IMR-90 (cell line): ENCODE measurements around the gene BAZ2B. TPM values are rescaled to one million over a fixed set of nuclear protein-coding genes. Genes with fewer than 3 reads are reported as not detected.

Source experiments
- ATAC-seq: fragments of 200-7000 bp; cut with Tn5 transposase; 2 replicates; pipeline ENCODE4 v1.9.1; 2020; ENCODE audit warnings: low read depth, mild to moderate bottlenecking, moderate library complexity
- BruUV-seq: library from RNA; stranded (reverse); fragments of 400-500 nt; replicated peaks from 2 replicates; lab custom pipeline; 2021; lab: Mats Ljungman, UMichigan
- CTCF ChIA-PET: fragments of 300-600 bp; formaldehyde crosslinking; extraction: SDS; loops from one replicate; lab custom pipeline; 2021; ENCODE audit warnings: antibody characterized with exemption; lab: Yijun Ruan, JAX
- POLR2A ChIA-PET: fragments of 300-600 bp; sonication (Branson Sonifier 250); formaldehyde crosslinking; loops from one replicate; lab custom pipeline; 2022; ENCODE audit warnings: antibody characterized with exemption; ENCODE audit not compliant: unreplicated experiment; lab: Charles Lee
- DNase-seq: peaks from one replicate; pipeline ENCODE4 v3.0.0; 2013
- H2AFZ ChIP-seq: replicated peaks from 2 replicates; pipeline ENCODE3; 2013; ENCODE audit warnings: low read length, mild to moderate bottlenecking; ENCODE audit not compliant: poor library complexity
- H2AK5ac ChIP-seq: 2 replicates; pipeline ENCODE4 v1.6.1; 2013; ENCODE audit warnings: low read depth, low read length, inconsistent platforms
- H2AK9ac ChIP-seq: replicated peaks from 2 replicates; pipeline ENCODE3; 2013; ENCODE audit warnings: mild to moderate bottlenecking, low read depth, low read length, moderate library complexity; ENCODE audit not compliant: poor library complexity
- H2BK120ac ChIP-seq: 2 replicates; pipeline ENCODE4 v1.6.1; 2013; ENCODE audit warnings: low read depth, low read length, inconsistent platforms
- H2BK15ac ChIP-seq: 3 replicates; pipeline ENCODE4 v1.6.1; 2013; ENCODE audit warnings: low read depth, low read length, inconsistent platforms
- H2BK20ac ChIP-seq: 2 replicates; pipeline ENCODE4 v1.6.1; 2013; ENCODE audit warnings: low read depth, mild to moderate bottlenecking, inconsistent platforms, low read length, moderate library complexity
- H2BK5ac ChIP-seq: 2 replicates; pipeline ENCODE4 v1.6.1; 2013; ENCODE audit warnings: mild to moderate bottlenecking, low read depth, low read length, inconsistent platforms; ENCODE audit not compliant: poor library complexity, severe bottlenecking
- H3K14ac ChIP-seq: replicated peaks from 2 replicates; pipeline ENCODE4 v1.6.1; 2013; ENCODE audit warnings: low read depth, low read length, inconsistent platforms
- H3K18ac ChIP-seq: 2 replicates; pipeline ENCODE4 v1.6.1; 2013; ENCODE audit warnings: low read depth, low read length, control low read depth
- H3K23ac ChIP-seq: 2 replicates; pipeline ENCODE4 v1.6.1; 2013; ENCODE audit warnings: low read depth, low read length, inconsistent platforms
- H3K27ac ChIP-seq: 2 replicates; pipeline ENCODE4 v1.5.1; 2013; ENCODE audit warnings: mild to moderate bottlenecking, control low read depth, low read length; ENCODE audit not compliant: insufficient read depth
- H3K27me3 ChIP-seq: 2 replicates; pipeline ENCODE4 v1.6.1; 2013; ENCODE audit warnings: low read length; ENCODE audit not compliant: control insufficient read depth, insufficient read depth
- H3K36me3 ChIP-seq: 2 replicates; pipeline ENCODE4 v1.6.1; 2013; ENCODE audit warnings: low read length, mixed read lengths; ENCODE audit not compliant: control insufficient read depth, insufficient read depth
- H3K4ac ChIP-seq: 2 replicates; pipeline ENCODE4 v1.6.1; 2013; ENCODE audit warnings: low read depth, low read length, inconsistent platforms
- H3K4me1 ChIP-seq: 2 replicates; pipeline ENCODE4 v1.6.1; 2013; ENCODE audit warnings: low read length, mixed read lengths; ENCODE audit not compliant: control insufficient read depth, insufficient read depth
- H3K4me2 ChIP-seq: 2 replicates; pipeline ENCODE4 v1.6.1; 2013; ENCODE audit warnings: low read depth, mild to moderate bottlenecking, control low read depth, low read length, moderate library complexity
- H3K4me3 ChIP-seq: 2 replicates; pipeline ENCODE4 v1.5.1; 2013; ENCODE audit warnings: low read depth, mild to moderate bottlenecking, control low read depth, low read length, moderate library complexity; ENCODE audit not compliant: insufficient read depth
- H3K56ac ChIP-seq: 2 replicates; pipeline ENCODE4 v1.6.1; 2013; ENCODE audit warnings: low read length, inconsistent platforms; ENCODE audit not compliant: insufficient read depth; ENCODE audit errors: extremely low read depth
- H3K79me1 ChIP-seq, 2 experiments: 2 replicates each; pipeline ENCODE4 v1.6.1; 2013; ENCODE audit warnings: low read length in 2 of 2, inconsistent platforms in 1 of 2, low read depth in 1 of 2
- H3K9ac ChIP-seq: 2 replicates; pipeline ENCODE4 v1.6.1; 2013; ENCODE audit warnings: low read depth, low read length, control low read depth
- H3K9me1 ChIP-seq: 2 replicates; pipeline ENCODE4 v1.6.1; 2013; ENCODE audit warnings: low read length, inconsistent platforms; ENCODE audit not compliant: insufficient read depth
- H3K9me3 ChIP-seq: 2 replicates; pipeline ENCODE4 v1.6.1; 2013; ENCODE audit warnings: low read length; ENCODE audit not compliant: control insufficient read depth, insufficient read depth
- H4K20me1 ChIP-seq: 2 replicates; pipeline ENCODE4 v1.6.1; 2013; ENCODE audit warnings: low read length, inconsistent platforms; ENCODE audit not compliant: insufficient read depth
- H4K5ac ChIP-seq: 2 replicates; pipeline ENCODE4 v1.6.1; 2013; ENCODE audit warnings: mild to moderate bottlenecking, low read depth, low read length, control low read depth
- H4K8ac ChIP-seq, 2 experiments: 2 replicates each; pipeline ENCODE4 v1.6.1; 2013; ENCODE audit warnings: low read depth in 2 of 2, low read length in 2 of 2, control low read depth in 1 of 2, inconsistent platforms in 1 of 2
- H4K91ac ChIP-seq: 2 replicates; pipeline ENCODE4 v1.6.1; 2013; ENCODE audit warnings: low read depth, low read length, inconsistent platforms; ENCODE audit not compliant: insufficient read depth
- BHLHE40 ChIP-seq: fragments of 150-350 bp; IDR thresholded peaks from 2 replicates; pipeline ENCODE4 v1.6.1; 2016; ENCODE audit warnings: mild to moderate bottlenecking, low read depth, low read length
- CEBPB ChIP-seq: IDR thresholded peaks from 2 replicates; pipeline ENCODE4 v1.6.1; 2012; ENCODE audit warnings: low read depth, low read length, improper control_type of control experiment
- CHD1 ChIP-seq: IDR thresholded peaks from 2 replicates; pipeline ENCODE4 v1.6.1; 2012; ENCODE audit warnings: low read depth, low read length, improper control_type of control experiment
- ELK1 ChIP-seq: fragments of 150-350 bp; IDR thresholded peaks from 2 replicates; pipeline ENCODE4 v1.6.1; 2016; ENCODE audit warnings: low read depth, mild to moderate bottlenecking, low read length, moderate library complexity, borderline replicate concordance
- FOS ChIP-seq: fragments of 150-350 bp; IDR thresholded peaks from 2 replicates; pipeline ENCODE4 v1.6.1; 2016; ENCODE audit warnings: low read depth, low read length
- MAFK ChIP-seq: IDR thresholded peaks from 2 replicates; pipeline ENCODE4 v1.6.1; 2012; ENCODE audit warnings: low read depth, low read length, improper control_type of control experiment
- MAZ ChIP-seq: IDR thresholded peaks from 2 replicates; pipeline ENCODE4 v1.6.1; 2012; ENCODE audit warnings: low read depth, mild to moderate bottlenecking, low read length, improper control_type of control experiment, moderate library complexity, borderline replicate concordance
- MXI1 ChIP-seq: IDR thresholded peaks from 2 replicates; pipeline ENCODE4 v1.6.1; 2012; ENCODE audit warnings: low read depth, mild to moderate bottlenecking, low read length, moderate library complexity, borderline replicate concordance
- NFE2L2 ChIP-seq: fragments of 150-350 bp; IDR thresholded peaks from 2 replicates; pipeline ENCODE4 v1.6.1; 2016; ENCODE audit warnings: low read depth, mild to moderate bottlenecking, low read length
- POLR2A ChIP-seq: IDR thresholded peaks from 2 replicates; pipeline ENCODE4 v1.6.1; 2012; ENCODE audit warnings: mild to moderate bottlenecking, low read depth, low read length
- RAD21 ChIP-seq: IDR thresholded peaks from 2 replicates; pipeline ENCODE4 v1.6.1; 2012; ENCODE audit warnings: low read length, improper control_type of control experiment
- RCOR1 ChIP-seq: IDR thresholded peaks from 2 replicates; pipeline ENCODE4 v1.6.1; 2012; ENCODE audit warnings: mild to moderate bottlenecking, low read length, improper control_type of control experiment; ENCODE audit not compliant: insufficient replicate concordance
- RFX5 ChIP-seq: IDR thresholded peaks from 2 replicates; pipeline ENCODE4 v1.8.0; 2012; ENCODE audit warnings: low read depth, mild to moderate bottlenecking, low read length, moderate library complexity
- SMC3 ChIP-seq: fragments of 150-350 bp; IDR thresholded peaks from 2 replicates; pipeline ENCODE4 v1.6.1; 2016; ENCODE audit warnings: low read depth, mild to moderate bottlenecking, antibody characterized with exemption, low read length, moderate library complexity
- WGBS, 2 experiments: methylation state at CpG; one replicate each; pipeline versions ENCODE4 v1.1.5 to v1.1.7; 2013; ENCODE audit warnings: missing lambda C conversion rate in 2 of 2; ENCODE audit not compliant: insufficient read length in 1 of 2; ENCODE audit errors: extremely low coverage in 2 of 2; 5-methylcytosine and 5-hydroxymethylcytosine counted together
- dilution Hi-C: fragments of 300-500 bp; cut with HindIII; formaldehyde crosslinking; loops from one replicate; pipeline ENCODE4 v1.14.3; 2018; ENCODE audit warnings: low sequenced_read_pairs; ENCODE audit not compliant: unreplicated experiment
- in situ Hi-C: fragments of 300-500 bp; cut with MboI; formaldehyde crosslinking; loops from 3 replicates; pipeline ENCODE4 v1.14.3; 2019; ENCODE audit warnings: low sequenced_read_pairs, inconsistent platforms, mixed read lengths
- intact Hi-C: fragments of 100-400 bp; cut with micrococcal nuclease; formaldehyde crosslinking; loops from 2 replicates; pipeline ENCODE4 v1.10.0; 2022
- polyA plus RNA-seq, 3 experiments: library from polyadenylated mRNA; depleted of rRNA; stranded (reverse); fragments of >200 nt; gene quantifications; 2 replicates each; pipeline ENCODE4 v1.2.3, GENCODE V29; 2012; ENCODE audit warnings: low replicate concordance in 1 of 3
- total RNA-seq: library from RNA; depleted of rRNA; stranded (reverse); fragments of >200 nt; gene quantifications from 2 replicates; pipeline ENCODE4 v1.2.3, GENCODE V29; 2012
- TF ChIP-seq, protein P1 (sequence below): fragments of 150-350 bp; IDR thresholded peaks from 2 replicates; pipeline ENCODE4 v1.6.1; 2017; ENCODE audit warnings: mild to moderate bottlenecking, antibody characterized with exemption, low read length, low read depth
- TF ChIP-seq, protein P2 (sequence below): conservative IDR thresholded peaks from 2 replicates; pipeline ENCODE4 v1.5.1; 2012; ENCODE audit warnings: mild to moderate bottlenecking, low read depth, low read length, improper control_type of control experiment

The BAZ2B gene
- total and polyA plus RNA-seq, 2 of the 4 experiments (the other 2 are of a cell fraction): 8.9 to 42.1 TPM

GRCh38 chr2:159468257-159468656 is 148.1 kb downstream of the BAZ2B start:
- Histone ChIP-seq H3K79me1 (peaks cover 0 to 2% of the 10 kb centered on the region in 2 experiments; a peak in 1 of 4 replicates), H4K20me1 (no peaks in the 10 kb centered on the region), H3K4me2 (no peak overlapping the region), H3K18ac (no peak overlapping the region), H3K23ac (no peak overlapping the region), H2AFZ (no peak overlapping the region), H3K36me3 (peaks cover 1% of the 10 kb centered on the region; the same call in 1 of the 2 replicates), H2AK9ac (no peak overlapping the region), H3K4me3 (no peak overlapping the region), H3K4me1 (no peaks in the 10 kb centered on the region), H2BK20ac (no peak overlapping the region), H2AK5ac (no peak overlapping the region), H3K27me3 (no peaks in the 10 kb centered on the region), H2BK120ac (no peak overlapping the region), H3K9ac (no peak overlapping the region), H3K9me1 (no peaks in the 10 kb centered on the region), H3K9me3 (no peaks in the 10 kb centered on the region), H3K27ac (no peak overlapping the region), H3K56ac (no peak overlapping the region), H4K5ac (no peak overlapping the region), H4K8ac (no peak overlapping the region), H2BK15ac (no peak overlapping the region), H2BK5ac (no peak overlapping the region), H4K91ac (no peak overlapping the region), H3K14ac (no peak overlapping the region), H3K4ac (no peak overlapping the region)
- ChIA-PET POLR2A (no interaction called here), CTCF (no interaction called here)
- in situ Hi-C loops (no loop called here), intact Hi-C loops (no loop called here), dilution Hi-C loops (no loop called here)
- no TSS peak for BruUV-seq
- WGBS, 2 experiments: no CpG with 5 or more reads among the region's 2 CpGs
- TF ChIP-seq CEBPB (no peak), POLR2A (no peak), MAZ (no peak), NFE2L2 (no peak), RFX5 (no peak), MXI1 (no peak), SMC3 (no peak), BHLHE40 (no peak), RAD21 (no peak), MAFK (no peak), FOS (no peak), RCOR1 (no peak), CHD1 (no peak), ELK1 (no peak)
- TF ChIP-seq, protein P1, sequence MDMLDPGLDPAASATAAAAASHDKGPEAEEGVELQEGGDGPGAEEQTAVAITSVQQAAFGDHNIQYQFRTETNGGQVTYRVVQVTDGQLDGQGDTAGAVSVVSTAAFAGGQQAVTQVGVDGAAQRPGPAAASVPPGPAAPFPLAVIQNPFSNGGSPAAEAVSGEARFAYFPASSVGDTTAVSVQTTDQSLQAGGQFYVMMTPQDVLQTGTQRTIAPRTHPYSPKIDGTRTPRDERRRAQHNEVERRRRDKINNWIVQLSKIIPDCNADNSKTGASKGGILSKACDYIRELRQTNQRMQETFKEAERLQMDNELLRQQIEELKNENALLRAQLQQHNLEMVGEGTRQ: no peak
- TF ChIP-seq, protein P2, sequence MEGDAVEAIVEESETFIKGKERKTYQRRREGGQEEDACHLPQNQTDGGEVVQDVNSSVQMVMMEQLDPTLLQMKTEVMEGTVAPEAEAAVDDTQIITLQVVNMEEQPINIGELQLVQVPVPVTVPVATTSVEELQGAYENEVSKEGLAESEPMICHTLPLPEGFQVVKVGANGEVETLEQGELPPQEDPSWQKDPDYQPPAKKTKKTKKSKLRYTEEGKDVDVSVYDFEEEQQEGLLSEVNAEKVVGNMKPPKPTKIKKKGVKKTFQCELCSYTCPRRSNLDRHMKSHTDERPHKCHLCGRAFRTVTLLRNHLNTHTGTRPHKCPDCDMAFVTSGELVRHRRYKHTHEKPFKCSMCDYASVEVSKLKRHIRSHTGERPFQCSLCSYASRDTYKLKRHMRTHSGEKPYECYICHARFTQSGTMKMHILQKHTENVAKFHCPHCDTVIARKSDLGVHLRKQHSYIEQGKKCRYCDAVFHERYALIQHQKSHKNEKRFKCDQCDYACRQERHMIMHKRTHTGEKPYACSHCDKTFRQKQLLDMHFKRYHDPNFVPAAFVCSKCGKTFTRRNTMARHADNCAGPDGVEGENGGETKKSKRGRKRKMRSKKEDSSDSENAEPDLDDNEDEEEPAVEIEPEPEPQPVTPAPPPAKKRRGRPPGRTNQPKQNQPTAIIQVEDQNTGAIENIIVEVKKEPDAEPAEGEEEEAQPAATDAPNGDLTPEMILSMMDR: no peak
- DNase-seq (no peak), ATAC-seq (no peak)
